K562 (cell line): ENCODE results near the gene TRMT2A.

Experiments
- ELF1 ChIP-seq: fragments of 200-800 bp; sonication (Bioruptor generic); IDR thresholded peaks from 2 replicates; pipeline ENCODE4 v1.6.1; 2016; ENCODE audit warnings: missing genetic modification characterization, missing compliant biosample characterization
- MAFG ChIP-seq: fragments of 450-650 bp; conservative IDR thresholded peaks from 2 replicates; pipeline ENCODE4 v1.6.1; 2016; ENCODE audit warnings: missing genetic modification characterization, missing compliant biosample characterization
- POLR2A ChIP-seq: fragments of 450-650 bp; conservative IDR thresholded peaks from 2 replicates; pipeline ENCODE4 v1.6.1; 2016
- ZNF12 ChIP-seq: sonication (generic); formaldehyde crosslinking; IDR thresholded peaks from 2 replicates; pipeline ENCODE4 v1.4.0; 2020; ENCODE audit warnings: mild to moderate bottlenecking, missing genetic modification reagents
- ZNF3 ChIP-seq: fragments of 250-450 bp; sonication (Bioruptor Pico); IDR thresholded peaks from 2 replicates; pipeline ENCODE4 v1.5.0; 2021; ENCODE audit warnings: mild to moderate bottlenecking, moderate library complexity
- TF ChIP-seq, protein P1 (sequence below): fragments of 200-600 bp; sonication (generic); IDR thresholded peaks from one replicate; pipeline ENCODE4 v1.6.1; 2012; ENCODE audit warnings: mild to moderate bottlenecking, low read depth, low read length, inconsistent platforms

DNA sequence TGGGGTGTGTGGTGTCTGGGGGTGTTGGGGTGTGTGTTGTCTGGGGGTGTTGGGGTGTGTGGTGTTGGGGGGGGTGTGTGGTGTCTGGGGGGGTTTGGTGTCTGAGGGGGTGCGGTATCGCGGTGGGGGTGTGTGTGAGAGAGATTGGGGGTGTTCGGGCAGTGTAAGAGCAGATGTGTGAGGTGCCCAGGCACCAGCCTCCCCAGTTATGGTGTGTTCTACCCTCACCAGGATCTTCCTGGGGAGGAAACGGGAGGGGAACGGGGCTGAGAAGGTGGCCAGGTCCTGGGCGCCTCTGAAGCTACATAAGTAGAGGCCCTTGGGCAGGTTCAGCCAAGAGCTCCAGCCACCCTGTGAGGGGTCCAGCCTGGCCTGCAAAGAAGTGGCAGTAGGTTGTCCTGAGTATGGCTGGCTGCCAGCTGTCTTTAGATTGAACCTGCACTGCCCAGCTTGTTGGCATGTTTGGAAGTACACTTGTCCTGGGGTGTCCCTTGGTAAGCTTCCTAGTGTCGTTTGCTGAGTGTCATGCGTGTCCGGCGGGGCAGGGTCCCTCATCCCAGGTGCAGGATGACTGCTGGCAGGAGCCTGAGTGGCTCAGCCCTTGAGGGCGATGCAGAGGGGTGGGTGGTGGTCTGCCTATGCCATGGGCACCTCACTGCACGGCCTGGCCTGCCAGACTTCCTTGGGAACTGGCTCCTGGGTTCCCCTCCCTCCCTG, 6.5 kb upstream of the TRMT2A start:
- TF ChIP-seq POLR2A (peak; percentile 68), ELF1 (tag) (no peak), MAFG (tag) (no peak), ZNF12 (CRISPR knock-in tag) (no peak), ZNF3 (CRISPR knock-in tag) (no peak)
- TF ChIP-seq, protein P1, sequence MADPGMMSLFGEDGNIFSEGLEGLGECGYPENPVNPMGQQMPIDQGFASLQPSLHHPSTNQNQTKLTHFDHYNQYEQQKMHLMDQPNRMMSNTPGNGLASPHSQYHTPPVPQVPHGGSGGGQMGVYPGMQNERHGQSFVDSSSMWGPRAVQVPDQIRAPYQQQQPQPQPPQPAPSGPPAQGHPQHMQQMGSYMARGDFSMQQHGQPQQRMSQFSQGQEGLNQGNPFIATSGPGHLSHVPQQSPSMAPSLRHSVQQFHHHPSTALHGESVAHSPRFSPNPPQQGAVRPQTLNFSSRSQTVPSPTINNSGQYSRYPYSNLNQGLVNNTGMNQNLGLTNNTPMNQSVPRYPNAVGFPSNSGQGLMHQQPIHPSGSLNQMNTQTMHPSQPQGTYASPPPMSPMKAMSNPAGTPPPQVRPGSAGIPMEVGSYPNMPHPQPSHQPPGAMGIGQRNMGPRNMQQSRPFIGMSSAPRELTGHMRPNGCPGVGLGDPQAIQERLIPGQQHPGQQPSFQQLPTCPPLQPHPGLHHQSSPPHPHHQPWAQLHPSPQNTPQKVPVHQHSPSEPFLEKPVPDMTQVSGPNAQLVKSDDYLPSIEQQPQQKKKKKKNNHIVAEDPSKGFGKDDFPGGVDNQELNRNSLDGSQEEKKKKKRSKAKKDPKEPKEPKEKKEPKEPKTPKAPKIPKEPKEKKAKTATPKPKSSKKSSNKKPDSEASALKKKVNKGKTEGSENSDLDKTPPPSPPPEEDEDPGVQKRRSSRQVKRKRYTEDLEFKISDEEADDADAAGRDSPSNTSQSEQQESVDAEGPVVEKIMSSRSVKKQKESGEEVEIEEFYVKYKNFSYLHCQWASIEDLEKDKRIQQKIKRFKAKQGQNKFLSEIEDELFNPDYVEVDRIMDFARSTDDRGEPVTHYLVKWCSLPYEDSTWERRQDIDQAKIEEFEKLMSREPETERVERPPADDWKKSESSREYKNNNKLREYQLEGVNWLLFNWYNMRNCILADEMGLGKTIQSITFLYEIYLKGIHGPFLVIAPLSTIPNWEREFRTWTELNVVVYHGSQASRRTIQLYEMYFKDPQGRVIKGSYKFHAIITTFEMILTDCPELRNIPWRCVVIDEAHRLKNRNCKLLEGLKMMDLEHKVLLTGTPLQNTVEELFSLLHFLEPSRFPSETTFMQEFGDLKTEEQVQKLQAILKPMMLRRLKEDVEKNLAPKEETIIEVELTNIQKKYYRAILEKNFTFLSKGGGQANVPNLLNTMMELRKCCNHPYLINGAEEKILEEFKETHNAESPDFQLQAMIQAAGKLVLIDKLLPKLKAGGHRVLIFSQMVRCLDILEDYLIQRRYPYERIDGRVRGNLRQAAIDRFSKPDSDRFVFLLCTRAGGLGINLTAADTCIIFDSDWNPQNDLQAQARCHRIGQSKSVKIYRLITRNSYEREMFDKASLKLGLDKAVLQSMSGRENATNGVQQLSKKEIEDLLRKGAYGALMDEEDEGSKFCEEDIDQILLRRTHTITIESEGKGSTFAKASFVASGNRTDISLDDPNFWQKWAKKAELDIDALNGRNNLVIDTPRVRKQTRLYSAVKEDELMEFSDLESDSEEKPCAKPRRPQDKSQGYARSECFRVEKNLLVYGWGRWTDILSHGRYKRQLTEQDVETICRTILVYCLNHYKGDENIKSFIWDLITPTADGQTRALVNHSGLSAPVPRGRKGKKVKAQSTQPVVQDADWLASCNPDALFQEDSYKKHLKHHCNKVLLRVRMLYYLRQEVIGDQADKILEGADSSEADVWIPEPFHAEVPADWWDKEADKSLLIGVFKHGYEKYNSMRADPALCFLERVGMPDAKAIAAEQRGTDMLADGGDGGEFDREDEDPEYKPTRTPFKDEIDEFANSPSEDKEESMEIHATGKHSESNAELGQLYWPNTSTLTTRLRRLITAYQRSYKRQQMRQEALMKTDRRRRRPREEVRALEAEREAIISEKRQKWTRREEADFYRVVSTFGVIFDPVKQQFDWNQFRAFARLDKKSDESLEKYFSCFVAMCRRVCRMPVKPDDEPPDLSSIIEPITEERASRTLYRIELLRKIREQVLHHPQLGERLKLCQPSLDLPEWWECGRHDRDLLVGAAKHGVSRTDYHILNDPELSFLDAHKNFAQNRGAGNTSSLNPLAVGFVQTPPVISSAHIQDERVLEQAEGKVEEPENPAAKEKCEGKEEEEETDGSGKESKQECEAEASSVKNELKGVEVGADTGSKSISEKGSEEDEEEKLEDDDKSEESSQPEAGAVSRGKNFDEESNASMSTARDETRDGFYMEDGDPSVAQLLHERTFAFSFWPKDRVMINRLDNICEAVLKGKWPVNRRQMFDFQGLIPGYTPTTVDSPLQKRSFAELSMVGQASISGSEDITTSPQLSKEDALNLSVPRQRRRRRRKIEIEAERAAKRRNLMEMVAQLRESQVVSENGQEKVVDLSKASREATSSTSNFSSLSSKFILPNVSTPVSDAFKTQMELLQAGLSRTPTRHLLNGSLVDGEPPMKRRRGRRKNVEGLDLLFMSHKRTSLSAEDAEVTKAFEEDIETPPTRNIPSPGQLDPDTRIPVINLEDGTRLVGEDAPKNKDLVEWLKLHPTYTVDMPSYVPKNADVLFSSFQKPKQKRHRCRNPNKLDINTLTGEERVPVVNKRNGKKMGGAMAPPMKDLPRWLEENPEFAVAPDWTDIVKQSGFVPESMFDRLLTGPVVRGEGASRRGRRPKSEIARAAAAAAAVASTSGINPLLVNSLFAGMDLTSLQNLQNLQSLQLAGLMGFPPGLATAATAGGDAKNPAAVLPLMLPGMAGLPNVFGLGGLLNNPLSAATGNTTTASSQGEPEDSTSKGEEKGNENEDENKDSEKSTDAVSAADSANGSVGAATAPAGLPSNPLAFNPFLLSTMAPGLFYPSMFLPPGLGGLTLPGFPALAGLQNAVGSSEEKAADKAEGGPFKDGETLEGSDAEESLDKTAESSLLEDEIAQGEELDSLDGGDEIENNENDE, result peak; percentile 44
